ENCODE measurements around the gene WDR33.

- no peak for TF ChIP-seq ZFP3 (CRISPR knock-in tag; IDR thresholded peaks at IDR 0.05)
- TF ChIP-seq ZFP30 (CRISPR knock-in tag; IDR thresholded peaks at IDR 0.05) = no peak
- no peak for TF ChIP-seq TOX (CRISPR knock-in tag; IDR thresholded peaks at IDR 0.05; ENCODE audit: borderline replicate concordance)
- no peak for TF ChIP-seq POU6F1 (CRISPR knock-in tag; IDR thresholded peaks at IDR 0.05; ENCODE audit: borderline replicate concordance, low read depth)
- no peak for TF ChIP-seq RARB (CRISPR knock-in tag; IDR thresholded peaks at IDR 0.05)
- TF ChIP-seq ARNTL (CRISPR knock-in tag; IDR thresholded peaks at IDR 0.05; ENCODE audit: borderline replicate concordance, low read depth) = no peak
- TF ChIP-seq SNAI2 (CRISPR knock-in tag; IDR thresholded peaks at IDR 0.05) = no peak
- TF ChIP-seq, protein P1, sequence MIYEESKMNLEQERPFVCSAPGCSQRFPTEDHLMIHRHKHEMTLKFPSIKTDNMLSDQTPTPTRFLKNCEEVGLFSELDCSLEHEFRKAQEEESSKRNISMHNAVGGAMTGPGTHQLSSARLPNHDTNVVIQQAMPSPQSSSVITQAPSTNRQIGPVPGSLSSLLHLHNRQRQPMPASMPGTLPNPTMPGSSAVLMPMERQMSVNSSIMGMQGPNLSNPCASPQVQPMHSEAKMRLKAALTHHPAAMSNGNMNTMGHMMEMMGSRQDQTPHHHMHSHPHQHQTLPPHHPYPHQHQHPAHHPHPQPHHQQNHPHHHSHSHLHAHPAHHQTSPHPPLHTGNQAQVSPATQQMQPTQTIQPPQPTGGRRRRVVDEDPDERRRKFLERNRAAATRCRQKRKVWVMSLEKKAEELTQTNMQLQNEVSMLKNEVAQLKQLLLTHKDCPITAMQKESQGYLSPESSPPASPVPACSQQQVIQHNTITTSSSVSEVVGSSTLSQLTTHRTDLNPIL (CRISPR knock-in tag; IDR thresholded peaks at IDR 0.05; ENCODE audit: low read depth) = no peak
- no peak for TF ChIP-seq ZC3H10 (CRISPR knock-in tag; IDR thresholded peaks at IDR 0.05)
- no peak for TF ChIP-seq OSR1 (CRISPR knock-in tag; IDR thresholded peaks at IDR 0.05)
- no peak for TF ChIP-seq GLIS3 (CRISPR knock-in tag; IDR thresholded peaks at IDR 0.05)
- TF ChIP-seq ESRRG (CRISPR knock-in tag; IDR thresholded peaks at IDR 0.05) = no peak
These were observed 32.7 kb upstream of the WDR33 start for GRCh38 chr2:127843677-127844076.

All from SK-N-SH treated with all-trans-retinoic acid at 6 μM for 48 hours (cell line).